NT2/D1 (cell line): ENCODE data around the gene RTBDN.

Experiments
- SUZ12 ChIP-seq: IDR thresholded peaks from 2 replicates; pipeline ENCODE4 v1.6.1; 2011; ENCODE audit not compliant: insufficient read length, insufficient read depth; ENCODE audit errors: extremely low read depth
- YY1 ChIP-seq: IDR thresholded peaks from 2 replicates; pipeline ENCODE4 v1.6.1; 2011; ENCODE audit not compliant: insufficient read length, insufficient read depth
- ZNF274 ChIP-seq: IDR thresholded peaks from 2 replicates; pipeline ENCODE4 v1.6.1; 2011; ENCODE audit warnings: mild to moderate bottlenecking, low read depth, low read length

DNA sequence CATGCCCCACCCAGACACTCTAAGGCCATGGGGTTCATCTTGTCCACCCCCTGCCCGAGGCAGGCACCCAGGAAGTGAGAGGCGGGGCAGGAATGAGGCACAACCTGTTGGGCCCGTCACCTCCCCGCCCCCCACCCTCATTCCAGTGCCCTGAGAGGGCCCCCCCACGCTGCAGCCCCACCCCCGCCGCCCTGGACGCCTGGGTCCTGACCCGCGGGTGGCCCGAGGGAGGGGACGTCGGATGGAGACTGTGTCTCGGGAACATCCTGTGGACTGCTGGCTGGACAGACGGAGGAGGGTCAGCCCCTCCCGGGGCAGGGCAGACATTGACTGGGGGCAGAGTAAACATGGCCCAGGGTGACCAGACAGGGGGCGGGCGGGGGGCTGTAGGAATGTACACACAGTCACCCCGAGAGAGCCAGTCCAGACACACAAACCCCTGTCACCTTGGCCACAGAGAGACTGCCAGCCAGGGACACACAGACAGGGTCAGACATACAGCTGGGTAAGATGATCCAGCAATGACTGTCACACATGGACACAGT, 50.5 kb downstream of the RTBDN start:
- TF ChIP-seq ZNF274 (no peak), SUZ12 (no peak), YY1 (no peak)
